UCSD-AML1 (cell line): ENCODE results near the gene MRPL37.

Experiments used
- DNase-seq: peaks from one replicate; lab custom pipeline; 2025; ENCODE audit not compliant: unreplicated experiment; lab: John Stamatoyannopoulos, UW

Gene MRPL37

DNA sequence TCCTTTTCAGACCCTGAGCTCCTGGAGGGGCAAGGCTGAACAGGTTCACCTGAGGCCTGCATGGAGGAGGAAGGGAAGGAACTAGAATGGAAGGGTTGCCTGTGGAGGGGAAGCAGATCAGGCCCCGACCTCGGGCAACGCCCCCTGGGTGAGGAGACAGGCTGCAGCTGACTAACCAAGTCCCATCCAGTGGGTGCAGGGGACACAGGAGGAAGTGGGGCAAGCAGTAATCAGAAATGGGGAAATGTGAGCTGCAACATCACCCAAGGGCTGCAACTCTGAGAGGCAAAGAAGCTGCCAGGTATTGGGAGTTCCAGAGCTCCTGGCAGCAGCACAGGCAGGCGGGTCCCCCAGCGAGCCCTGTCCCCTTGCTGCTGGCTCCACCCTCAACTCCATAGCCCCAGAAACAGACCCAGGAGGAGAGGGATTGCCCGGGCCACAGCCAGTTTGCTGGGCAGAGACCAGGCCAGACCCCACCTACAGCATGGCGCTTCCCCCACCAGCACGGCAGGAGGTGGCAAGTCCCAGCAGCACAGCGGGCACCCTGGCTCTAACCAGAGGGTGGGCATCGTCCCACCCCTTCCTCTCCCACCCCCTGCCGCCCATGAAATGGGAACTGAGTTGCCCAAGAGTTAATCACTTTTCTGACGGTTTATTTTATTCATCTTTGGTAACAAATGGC, 38.5 kb downstream of the MRPL37 start:
- DNase-seq: no peak

DNA sequence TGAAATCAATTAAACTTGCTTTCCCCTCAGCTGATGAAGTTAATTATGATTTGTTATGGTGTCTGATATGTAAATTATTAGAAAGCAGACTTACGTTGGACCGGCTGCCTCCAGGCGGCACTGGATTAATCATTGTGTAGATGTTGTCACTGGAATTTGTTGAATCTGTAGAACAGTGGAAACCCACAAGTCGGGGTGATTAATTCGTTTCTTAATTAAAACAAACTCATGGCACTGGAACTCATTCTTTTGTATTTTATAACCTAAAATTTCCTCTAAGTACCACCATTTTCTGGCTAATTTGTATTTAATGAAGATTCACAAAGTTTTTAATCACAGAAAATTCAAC, 39.0 kb downstream of the MRPL37 start:
- no peak for DNase-seq

- no peak for DNase-seq
These were observed 39.7 kb downstream of the MRPL37 start for GRCh38 chr1:54239631-54240031.

DNA sequence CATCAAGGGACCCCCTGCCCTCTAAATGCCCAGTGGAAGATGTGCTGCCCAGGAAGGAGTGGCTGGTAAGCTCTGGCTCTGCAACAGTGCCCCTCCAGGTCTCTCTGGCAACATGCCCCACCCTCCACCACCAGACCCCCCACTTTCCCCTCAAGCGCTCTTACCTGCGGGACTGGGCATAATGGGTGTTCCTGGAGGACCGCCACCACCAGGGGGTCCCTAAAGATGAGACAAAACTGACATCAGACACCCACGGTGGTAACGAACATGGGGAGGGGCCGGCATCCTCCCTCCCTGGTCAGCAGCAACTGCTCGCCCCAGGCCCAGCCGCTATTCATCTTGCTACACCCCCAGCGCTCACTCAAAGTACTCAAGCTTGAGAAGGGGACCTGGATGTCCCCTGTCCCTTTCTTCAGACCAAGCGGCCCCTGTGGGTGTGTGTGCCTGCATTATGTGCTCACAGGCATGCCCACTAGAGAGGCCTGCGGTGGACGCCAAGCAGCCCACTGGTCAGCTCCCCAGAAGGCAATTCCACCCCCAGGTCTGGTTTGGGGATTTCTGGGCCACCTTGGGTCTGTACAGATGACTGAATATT, 40.9 kb downstream of the MRPL37 start:
- DNase-seq: no peak

DNA sequence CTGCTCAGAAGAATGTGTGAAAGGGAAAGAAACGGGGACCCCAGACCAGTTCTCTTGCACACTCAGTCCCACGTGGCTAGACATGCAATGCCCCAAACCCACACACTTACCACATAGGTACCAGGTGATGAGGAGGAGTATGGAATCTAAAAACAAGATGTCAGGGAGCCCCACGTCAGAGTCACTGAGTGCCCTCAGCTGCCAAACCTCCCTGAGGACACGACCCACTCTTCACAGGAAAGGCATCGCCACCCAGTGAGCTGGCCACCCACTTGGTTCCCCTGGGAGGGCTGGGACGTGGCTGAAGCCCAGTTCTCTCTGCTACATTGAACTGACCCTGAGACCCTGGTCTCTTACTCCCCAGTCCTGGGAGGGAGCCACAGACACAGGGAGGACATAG, 41.4 kb downstream of the MRPL37 start:
- no peak for DNase-seq

DNA sequence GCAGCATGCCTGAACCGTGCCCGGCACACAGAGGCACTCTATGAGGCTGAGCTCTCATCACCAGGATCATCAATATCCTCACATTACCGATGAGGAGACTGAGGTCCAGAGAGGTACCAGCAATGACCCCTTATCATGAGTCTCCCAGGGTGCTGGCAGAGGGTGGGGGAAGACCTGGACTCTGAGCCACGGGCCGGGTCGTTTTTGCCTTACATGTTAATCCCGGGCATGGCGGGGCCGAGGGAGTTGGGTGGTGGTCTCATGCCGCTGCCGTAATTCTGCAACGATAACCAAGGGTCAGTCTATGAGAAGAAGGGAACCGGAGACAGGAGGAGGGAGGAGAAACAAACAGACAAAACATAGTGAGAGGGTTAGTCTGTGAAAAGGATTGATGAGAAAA, 43.1 kb downstream of the MRPL37 start:
- DNase-seq: no peak

DNA sequence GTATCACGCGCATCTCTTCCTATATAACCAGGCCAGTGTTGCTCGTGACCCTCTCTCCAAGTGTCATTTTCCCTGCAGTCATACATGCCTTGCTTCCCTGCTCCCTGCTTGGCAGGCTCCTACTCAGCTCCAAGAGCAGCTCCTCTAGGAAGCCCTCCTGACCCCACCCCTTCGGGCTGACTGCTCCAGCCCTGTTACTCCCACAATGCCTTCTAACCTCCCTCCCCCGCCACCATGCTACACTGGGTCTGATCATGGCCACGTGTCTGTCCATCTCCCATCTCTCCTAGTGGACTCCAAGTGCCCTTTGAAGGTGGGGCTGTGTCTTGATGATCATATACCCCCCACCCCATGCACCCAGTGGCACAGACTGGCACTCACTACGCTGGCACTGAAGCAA, 44.7 kb downstream of the MRPL37 start:
- no peak for DNase-seq

GRCh38 chr1:54245501-54245900, 45.5 kb downstream of the MRPL37 start:
- no peak for DNase-seq

DNA sequence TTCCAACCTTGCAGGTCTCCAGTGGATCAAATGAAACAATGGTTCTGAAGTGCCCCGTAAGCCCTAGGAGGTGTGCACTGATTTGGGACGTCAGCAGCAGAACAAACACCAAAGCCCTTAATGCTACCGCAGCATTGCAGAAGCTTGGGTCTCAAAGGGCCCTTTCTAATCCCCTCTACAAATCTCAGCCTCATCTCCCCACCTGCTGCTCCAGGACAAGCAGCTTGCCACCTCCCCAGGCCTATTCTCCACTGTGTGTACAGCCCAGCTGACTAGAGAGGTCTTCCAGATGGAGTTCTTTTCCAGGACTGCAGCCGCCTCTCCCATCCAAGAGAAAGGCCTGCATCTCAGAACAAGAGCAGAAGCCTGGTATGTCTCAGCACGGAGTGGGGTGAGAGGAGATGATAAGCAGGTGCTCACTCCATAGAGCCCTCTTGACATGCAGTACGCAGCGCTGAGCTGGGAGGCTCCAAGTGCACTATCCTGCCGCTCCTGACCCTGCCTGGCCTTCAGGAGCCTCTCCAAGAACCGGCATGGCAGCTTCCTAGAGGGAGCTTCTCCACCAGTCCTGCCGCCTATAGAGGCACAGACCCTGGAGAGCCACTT, 46.3 kb downstream of the MRPL37 start:
- DNase-seq: no peak

DNA sequence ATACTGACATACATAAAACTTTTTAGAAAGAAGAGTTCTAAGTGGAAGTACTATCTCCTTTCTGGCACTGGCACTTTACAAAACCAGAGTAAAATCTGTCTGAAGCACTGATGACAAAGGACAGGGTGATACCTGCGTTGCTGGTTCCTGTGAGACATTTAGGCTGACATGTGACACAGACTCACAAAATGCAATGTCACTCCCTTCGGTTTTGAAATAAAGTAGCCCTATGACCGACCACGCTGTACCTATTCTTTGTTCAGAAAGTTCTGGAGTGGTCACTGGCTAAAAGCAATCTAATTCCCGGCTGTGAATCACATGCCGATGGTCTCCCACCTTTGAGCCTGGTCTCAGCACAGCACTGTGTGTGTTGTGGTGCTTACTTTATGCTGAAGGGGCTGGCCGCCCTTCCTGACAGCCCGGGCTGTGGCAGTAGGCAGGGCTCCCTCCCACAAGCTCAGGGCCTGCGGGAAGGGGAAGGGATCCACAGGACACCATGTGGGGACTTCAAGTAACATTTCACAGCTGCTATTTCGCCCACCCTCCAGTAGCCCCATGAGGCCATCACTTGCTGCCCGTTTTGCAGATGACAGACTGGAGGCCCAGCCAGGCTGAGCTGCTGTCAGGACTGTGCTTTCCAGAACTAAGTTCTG, 48.0 kb downstream of the MRPL37 start:
- DNase-seq: no peak

- no peak for DNase-seq
These were observed 49.0 kb downstream of the MRPL37 start for GRCh38 chr1:54248966-54249365.

DNA sequence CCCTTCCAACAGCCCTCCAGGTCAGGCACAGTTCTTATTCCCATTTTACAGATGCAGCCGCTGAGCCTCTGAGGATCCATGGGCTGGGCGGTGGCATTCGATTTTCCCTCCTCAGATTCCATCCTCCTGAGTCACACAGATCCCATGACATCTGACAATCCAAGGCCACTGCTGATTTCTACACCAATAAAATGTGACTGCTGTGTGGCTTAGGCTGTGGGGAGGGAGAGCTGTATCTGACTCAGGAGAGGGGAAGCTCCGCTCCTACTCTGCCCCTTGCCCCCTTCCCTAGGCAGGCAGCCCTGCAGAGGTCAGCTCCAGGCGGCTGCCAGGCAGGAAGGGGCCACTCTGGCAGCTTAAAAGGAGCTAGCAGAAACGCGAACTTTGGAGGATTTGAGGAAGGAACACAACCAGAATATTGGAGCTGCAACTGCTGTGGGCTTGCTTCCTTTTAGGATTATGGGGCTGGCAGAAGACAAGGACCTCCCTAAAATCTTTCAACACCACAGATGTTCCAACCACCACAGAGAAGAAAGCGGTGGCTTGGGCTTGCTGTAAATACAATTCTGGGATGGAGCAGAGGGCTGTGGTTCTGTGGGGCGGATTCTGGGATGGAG, 50.0 kb downstream of the MRPL37 start:
- DNase-seq: no peak

DNA sequence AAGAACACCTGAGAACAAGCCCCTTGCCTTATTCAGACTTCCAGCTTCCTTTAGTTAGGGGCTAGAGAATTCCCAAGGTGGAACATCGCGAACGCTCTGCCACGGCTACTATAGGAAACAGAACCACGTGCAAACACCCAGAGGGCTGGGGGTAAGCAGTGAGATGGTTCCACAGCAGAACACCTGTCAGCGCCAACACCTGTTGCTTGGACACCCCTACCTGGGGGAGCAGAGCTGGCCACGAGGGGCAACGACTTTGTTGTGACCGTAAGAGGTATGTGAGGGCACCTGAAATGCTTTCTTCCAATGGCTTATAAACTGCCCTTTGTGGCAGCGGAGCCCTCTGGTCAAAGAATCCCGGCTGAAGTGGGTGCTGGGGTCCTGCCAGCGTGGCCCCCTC, 50.7 kb downstream of the MRPL37 start:
- DNase-seq: no peak

- no peak for DNase-seq
These were observed 52.5 kb downstream of the MRPL37 start for GRCh38 chr1:54252371-54252936.

DNA sequence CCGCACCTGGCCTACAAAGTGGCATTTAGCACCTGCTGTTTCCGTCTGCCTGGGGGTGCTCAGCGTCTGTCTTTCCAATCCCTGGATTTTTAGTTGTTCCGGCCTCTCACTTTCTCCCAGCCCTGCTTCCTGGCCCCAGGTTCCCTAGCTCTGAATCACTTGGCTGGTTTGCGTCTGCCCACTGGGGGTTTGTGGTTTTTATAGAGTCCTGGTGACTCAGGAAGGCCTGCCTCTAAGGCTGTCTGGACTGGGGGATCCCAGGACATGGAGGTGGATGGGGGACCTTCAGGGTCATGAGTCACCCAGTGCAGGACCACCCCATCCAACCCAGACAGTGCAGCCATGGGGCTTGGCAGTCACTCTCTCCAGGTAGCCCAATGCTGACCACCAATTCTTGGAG, 53.5 kb downstream of the MRPL37 start:
- DNase-seq: no peak

DNA sequence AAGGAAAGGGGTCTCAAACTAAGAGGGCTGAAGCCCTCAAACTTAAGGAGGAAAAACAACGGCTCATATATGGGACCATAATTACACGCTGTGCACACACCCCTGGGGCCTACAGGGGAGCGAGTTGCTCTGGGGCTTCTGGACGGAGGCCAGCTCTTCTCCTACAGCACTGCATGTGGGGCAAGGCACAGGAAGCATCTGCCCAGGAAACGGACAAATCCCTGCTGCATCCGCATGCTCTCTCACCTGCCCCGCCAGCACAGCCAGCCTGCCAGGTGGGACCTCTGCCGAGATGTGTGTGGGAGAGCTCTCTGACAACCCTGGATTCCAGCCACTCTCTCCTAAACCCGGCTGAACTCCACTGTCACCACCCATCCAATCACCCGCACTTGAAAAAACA, 54.1 kb downstream of the MRPL37 start:
- DNase-seq: no peak

- DNase-seq: no peak
These were observed 55.2 kb downstream of the MRPL37 start for GRCh38 chr1:54255026-54255702.

- DNase-seq: no peak
These were observed 56.8 kb downstream of the MRPL37 start for GRCh38 chr1:54256522-54257345.

- no peak for DNase-seq
These were observed 57.3 kb downstream of the MRPL37 start for GRCh38 chr1:54257346-54257620.

GRCh38 chr1:54257876-54258275, 57.9 kb downstream of the MRPL37 start:
- DNase-seq: no peak
